ENCODE measurements around the gene PRKACA.

PRKACA gene

DNA sequence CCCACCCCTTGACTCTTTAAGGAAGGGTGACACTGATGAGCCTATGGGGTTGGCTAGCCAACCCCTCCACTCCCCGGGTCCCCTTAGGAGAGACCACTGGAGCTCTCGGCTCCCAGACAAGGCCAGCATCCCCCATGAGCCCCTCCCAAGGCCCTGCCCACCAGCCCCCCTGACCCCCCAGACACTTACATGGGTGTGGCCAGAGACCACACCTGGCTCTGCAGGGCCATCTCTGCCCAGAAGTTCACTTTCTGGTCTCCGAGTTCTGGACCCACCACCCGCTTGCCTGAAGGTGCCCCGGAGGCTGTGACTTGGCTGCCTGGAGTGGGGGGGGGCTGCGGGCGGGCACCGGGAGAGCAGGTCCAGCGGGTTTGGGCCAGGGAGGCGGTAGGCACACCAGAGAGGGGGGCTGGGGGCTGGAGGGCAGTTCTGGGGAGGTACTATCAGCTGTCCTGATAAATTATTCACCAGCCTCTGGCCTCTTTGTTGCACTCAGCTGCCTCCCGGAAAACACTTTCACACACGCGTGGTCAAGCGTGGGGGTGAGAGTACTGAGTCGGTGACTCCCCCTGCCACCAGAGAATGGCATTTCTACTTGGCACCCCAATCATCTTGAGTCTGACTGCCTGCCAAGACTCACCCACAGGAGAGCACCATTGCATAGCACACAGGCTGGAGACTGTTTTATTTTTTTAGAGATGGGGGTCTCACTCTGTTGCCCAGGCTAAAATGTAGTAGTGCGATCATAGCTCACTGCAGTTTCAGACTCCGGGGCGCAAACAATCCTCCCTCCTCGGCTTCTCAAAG lies 55.6 kb downstream of the PRKACA start, which contains the start of gene PALM3:
TSS of gene PALM3 (minus strand) at position 326 of the 807 bp plus-strand sequence. CDS start at position 230, 96 bp downstream.
- no CpG with 5 or more reads among the region's 19 CpGs for WGBS (ENCODE audit: extremely low coverage, insufficient coverage, low lambda C conversion rate)
- peaks cover 2% of the 10 kb centered on the region for H3K4me1 ChIP-seq (ENCODE audit: control insufficient read depth, low read depth, low read length)
- H4K5ac ChIP-seq (ENCODE audit: low read length) = no peak within 1 kb of the TSS

DNA sequence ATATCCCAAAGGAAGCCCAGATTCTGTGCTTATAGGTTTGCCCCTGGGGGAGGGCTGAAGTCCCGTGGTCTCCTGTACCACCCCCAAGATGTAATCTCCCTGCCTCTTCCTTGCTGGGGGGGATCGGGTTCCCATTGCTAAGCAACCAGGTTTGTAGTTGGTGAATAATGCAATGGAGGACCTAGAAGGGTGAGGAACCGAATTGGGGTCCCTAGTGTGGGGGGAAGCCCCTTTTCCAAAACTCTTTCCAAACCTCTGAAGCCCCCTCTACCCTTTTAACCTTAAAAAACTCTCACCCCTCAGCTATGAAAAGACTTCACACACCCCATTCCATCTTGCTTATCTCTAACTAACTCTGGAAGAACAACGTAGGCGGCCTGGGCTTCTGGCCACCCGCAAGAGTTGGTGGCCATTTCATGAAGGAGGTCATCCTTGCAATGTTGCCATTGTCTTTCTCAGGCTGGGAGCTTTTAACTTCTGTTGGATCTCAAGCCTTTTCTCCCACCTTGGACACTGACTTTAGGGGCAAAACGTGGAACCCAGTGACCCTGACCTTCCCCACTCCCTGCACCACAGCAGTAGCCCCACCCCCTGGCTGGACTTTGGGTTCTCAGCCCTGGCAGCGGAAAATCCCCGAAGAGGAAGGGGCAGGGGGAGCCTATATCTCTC lies 56.3 kb downstream of the PRKACA start:
- no peak overlapping the region for H3K27ac ChIP-seq (ENCODE audit: low read depth, low read length)
- no peak overlapping the region for H2AK5ac ChIP-seq (ENCODE audit: low read length)
- H3K18ac ChIP-seq (ENCODE audit: low read length) = no peak overlapping the region
- peaks cover 2% of the 10 kb centered on the region for H3K27me3 ChIP-seq (ENCODE audit: insufficient read depth, low read length, poor library complexity)
- DNase-seq = no peak
- no CpG with 5 or more reads among the region's 9 CpGs for WGBS (ENCODE audit: extremely low coverage, insufficient coverage, low lambda C conversion rate)
- no peak overlapping the region for H2BK5ac ChIP-seq (ENCODE audit: low read length)
- no peak overlapping the region for H3K4me3 ChIP-seq (ENCODE audit: low read length)
- H3K79me1 ChIP-seq (ENCODE audit: low read length) = no peaks in the 10 kb centered on the region
- no peak overlapping the region for H3K4ac ChIP-seq (ENCODE audit: low read depth, low read length)
- no peak overlapping the region for H3K23ac ChIP-seq (ENCODE audit: low read length)
- H2BK15ac ChIP-seq (replicated peaks; ENCODE audit: low read depth) = no peak overlapping the region
- no peak overlapping the region for H4K8ac ChIP-seq (ENCODE audit: low read depth, low read length)
- no peaks in the 10 kb centered on the region for H3K36me3 ChIP-seq (ENCODE audit: control insufficient read depth, insufficient read depth, low read length)
- no peak overlapping the region for H3K4me2 ChIP-seq (ENCODE audit: low read length)
- peaks cover 2% of the 10 kb centered on the region for H3K4me1 ChIP-seq (ENCODE audit: control insufficient read depth, low read depth, low read length)
- no peak overlapping the region for H3K56ac ChIP-seq (ENCODE audit: low read length)
- H4K5ac ChIP-seq (ENCODE audit: low read length) = no peak overlapping the region
- H3K79me2 ChIP-seq (ENCODE audit: control insufficient read depth, insufficient read depth, low read length) = no peaks in the 10 kb centered on the region
- no peak overlapping the region for H3K9ac ChIP-seq (ENCODE audit: low read length)
- H2BK120ac ChIP-seq (ENCODE audit: low read depth, low read length) = no peak overlapping the region

More for the DNA sequence above, 55.6 kb downstream of the PRKACA start, which contains the start of gene PALM3:
- Histone ChIP-seq H3K79me1 (ENCODE audit: low read length) (no peaks in the 10 kb centered on the region), H3K9ac (ENCODE audit: low read length) (no peak within 1 kb of the TSS), H2BK120ac (ENCODE audit: low read depth, low read length) (no peak within 1 kb of the TSS), H3K79me2 (ENCODE audit: control insufficient read depth, insufficient read depth, low read length) (no peaks in the 10 kb centered on the region), H3K4ac (ENCODE audit: low read depth, low read length) (no peak within 1 kb of the TSS), H3K23ac (ENCODE audit: low read length) (no peak within 1 kb of the TSS), H3K4me2 (ENCODE audit: low read length) (no peak within 1 kb of the TSS), H2BK5ac (ENCODE audit: low read length) (no peak within 1 kb of the TSS), H3K4me3 (ENCODE audit: low read length) (no peak within 1 kb of the TSS), H3K27ac (ENCODE audit: low read depth, low read length) (no peak within 1 kb of the TSS), H3K36me3 (ENCODE audit: control insufficient read depth, insufficient read depth, low read length) (no peaks in the 10 kb centered on the region), H4K8ac (ENCODE audit: low read depth, low read length) (no peak within 1 kb of the TSS), H2AK5ac (ENCODE audit: low read length) (no peak within 1 kb of the TSS), H3K18ac (ENCODE audit: low read length) (no peak within 1 kb of the TSS), H3K56ac (ENCODE audit: low read length) (no peak within 1 kb of the TSS), H2BK15ac (replicated peaks; ENCODE audit: low read depth) (no peak within 1 kb of the TSS), H3K27me3 (ENCODE audit: insufficient read depth, low read length, poor library complexity) (peaks cover 2% of the 10 kb centered on the region)
- DNase-seq = no peak

DNA sequence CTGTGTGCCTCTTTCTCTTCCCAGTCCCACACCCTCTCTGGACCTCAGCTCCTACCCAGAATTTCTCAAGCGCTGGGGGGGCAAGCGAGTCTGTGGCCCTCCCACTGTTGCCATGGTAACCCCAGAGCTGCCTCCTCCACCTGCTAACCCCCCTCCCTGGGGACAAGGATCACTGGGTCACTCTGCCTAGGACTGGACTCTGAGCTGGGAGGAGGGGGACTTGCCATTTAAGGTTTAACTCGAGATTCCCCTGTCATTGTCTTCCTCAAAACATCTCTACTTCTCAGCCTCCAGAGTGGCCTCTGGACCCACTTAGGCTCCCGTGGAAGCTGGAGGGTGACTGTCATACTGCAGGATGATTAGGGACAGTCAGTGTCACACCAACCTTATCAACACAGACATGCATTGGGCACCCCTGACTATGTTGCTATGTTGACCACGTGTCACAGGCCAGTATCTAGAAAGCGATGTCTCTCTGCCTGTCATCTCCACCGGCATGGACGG lies 57.9 kb downstream of the PRKACA start:
- Histone ChIP-seq H2BK15ac (replicated peaks; ENCODE audit: low read depth) (no peak overlapping the region), H4K8ac (ENCODE audit: low read depth, low read length) (no peak overlapping the region), H3K27ac (ENCODE audit: low read depth, low read length) (no peak overlapping the region), H3K4me1 (ENCODE audit: control insufficient read depth, low read depth, low read length) (peaks cover 2% of the 10 kb centered on the region), H3K23ac (ENCODE audit: low read length) (no peak overlapping the region), H3K79me2 (ENCODE audit: control insufficient read depth, insufficient read depth, low read length) (no peaks in the 10 kb centered on the region), H3K4me2 (ENCODE audit: low read length) (no peak overlapping the region), H2AK5ac (ENCODE audit: low read length) (no peak overlapping the region), H3K18ac (ENCODE audit: low read length) (no peak overlapping the region), H4K5ac (ENCODE audit: low read length) (no peak overlapping the region), H2BK120ac (ENCODE audit: low read depth, low read length) (no peak overlapping the region), H3K36me3 (ENCODE audit: control insufficient read depth, insufficient read depth, low read length) (no peaks in the 10 kb centered on the region), H3K4ac (ENCODE audit: low read depth, low read length) (no peak overlapping the region), H3K9ac (ENCODE audit: low read length) (no peak overlapping the region), H3K79me1 (ENCODE audit: low read length) (no peaks in the 10 kb centered on the region), H3K56ac (ENCODE audit: low read length) (no peak overlapping the region), H3K4me3 (ENCODE audit: low read length) (no peak overlapping the region), H2BK5ac (ENCODE audit: low read length) (no peak overlapping the region), H3K27me3 (ENCODE audit: insufficient read depth, low read length, poor library complexity) (peaks cover 2% of the 10 kb centered on the region)
- WGBS (ENCODE audit: extremely low coverage, insufficient coverage, low lambda C conversion rate) = no CpG with 5 or more reads among the region's 8 CpGs
- no peak for DNase-seq

DNA sequence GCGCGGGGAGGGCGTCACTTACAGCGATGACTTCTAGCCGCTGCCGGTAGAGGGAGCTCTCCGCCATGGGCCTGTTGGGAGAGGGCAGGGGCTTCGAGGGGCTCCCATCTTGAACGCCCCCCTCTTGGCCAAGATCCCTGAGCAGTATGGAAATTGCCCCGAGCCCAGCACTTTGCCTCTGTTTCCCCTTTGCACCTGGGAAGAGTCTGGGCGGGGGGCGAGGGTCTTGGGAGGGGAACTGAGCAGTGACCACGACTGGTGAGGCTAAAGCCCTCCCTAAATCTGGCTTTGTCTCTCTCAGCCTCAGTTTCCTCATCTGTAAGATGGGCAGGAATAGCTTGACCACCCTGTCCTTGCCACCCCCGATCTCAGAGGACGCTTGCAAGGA lies 58.5 kb downstream of the PRKACA start:
- Histone ChIP-seq H3K79me2 (ENCODE audit: control insufficient read depth, insufficient read depth, low read length) (no peaks in the 10 kb centered on the region), H3K36me3 (ENCODE audit: control insufficient read depth, insufficient read depth, low read length) (no peaks in the 10 kb centered on the region), H3K79me1 (ENCODE audit: low read length) (no peaks in the 10 kb centered on the region), H2AK5ac (ENCODE audit: low read length) (no peak overlapping the region), H3K56ac (ENCODE audit: low read length) (no peak overlapping the region), H2BK120ac (ENCODE audit: low read depth, low read length) (no peak overlapping the region), H3K4me2 (ENCODE audit: low read length) (no peak overlapping the region), H3K18ac (ENCODE audit: low read length) (no peak overlapping the region), H3K9ac (ENCODE audit: low read length) (no peak overlapping the region), H4K5ac (ENCODE audit: low read length) (no peak overlapping the region), H3K4ac (ENCODE audit: low read depth, low read length) (no peak overlapping the region), H4K8ac (ENCODE audit: low read depth, low read length) (no peak overlapping the region), H3K23ac (ENCODE audit: low read length) (no peak overlapping the region), H3K4me3 (ENCODE audit: low read length) (no peak overlapping the region), H3K27ac (ENCODE audit: low read depth, low read length) (no peak overlapping the region), H3K4me1 (ENCODE audit: control insufficient read depth, low read depth, low read length) (peaks cover 2% of the 10 kb centered on the region), H2BK5ac (ENCODE audit: low read length) (no peak overlapping the region), H2BK15ac (replicated peaks; ENCODE audit: low read depth) (no peak overlapping the region), H3K27me3 (ENCODE audit: insufficient read depth, low read length, poor library complexity) (peaks cover 2% of the 10 kb centered on the region)
- no CpG with 5 or more reads among the region's 15 CpGs for WGBS (ENCODE audit: extremely low coverage, insufficient coverage, low lambda C conversion rate)
- DNase-seq = no peak

DNA sequence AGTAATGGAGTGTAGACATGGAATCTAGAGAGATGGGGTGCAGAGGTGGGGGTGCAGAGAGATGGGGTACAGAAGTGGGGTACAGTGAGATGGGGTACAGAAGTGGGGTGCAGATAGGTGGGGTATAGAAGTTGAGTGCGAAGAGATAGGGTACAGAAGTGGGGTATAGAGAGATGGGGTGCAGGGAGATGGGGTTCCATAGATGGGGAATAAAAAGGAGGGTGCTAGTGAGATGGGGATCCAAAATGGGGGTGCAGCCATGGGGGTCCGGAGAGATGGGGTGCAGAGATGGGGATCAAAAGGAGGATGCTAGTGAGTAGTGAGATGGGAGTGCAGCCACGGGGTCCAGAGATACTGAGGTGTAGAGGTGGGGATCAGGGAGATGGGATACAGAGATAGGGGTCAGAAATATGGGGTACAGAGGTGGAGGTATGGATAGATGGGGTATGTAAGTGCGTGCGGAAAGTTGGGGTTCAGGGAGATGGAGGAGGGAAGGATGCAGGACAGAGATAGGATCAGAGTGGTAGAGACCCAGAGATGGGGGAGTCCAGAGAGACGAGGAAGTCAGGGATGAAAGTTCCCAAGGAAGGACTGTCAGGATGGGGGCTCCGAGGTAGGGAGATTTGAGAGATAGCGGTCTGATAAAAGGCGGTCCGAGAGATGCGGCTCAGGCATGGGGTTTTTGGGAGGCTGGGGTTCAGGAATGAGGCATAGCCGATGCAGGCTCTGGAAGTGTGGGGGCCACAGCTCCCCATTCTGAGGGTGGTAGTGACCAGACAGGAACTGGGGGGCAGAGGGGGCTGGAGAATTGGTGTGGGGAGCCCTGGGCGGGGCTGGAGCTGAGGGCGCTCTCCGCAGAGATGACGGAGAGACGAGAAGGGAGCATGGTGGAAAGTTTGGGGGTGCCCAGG lies 59.1 kb downstream of the PRKACA start:
- whole genome bisulfite sequencing (ENCODE audit: extremely low coverage, insufficient coverage, low lambda C conversion rate) = 100% methylated on average over 1 of the region's 17 CpGs
- no peak for DNase-seq
- H3K4me2 ChIP-seq (ENCODE audit: low read length) = peak overlapping the region; percentile 48
- H3K18ac ChIP-seq (ENCODE audit: low read length) = no peak overlapping the region
- H3K79me2 ChIP-seq (ENCODE audit: control insufficient read depth, insufficient read depth, low read length) = no peaks in the 10 kb centered on the region
- no peaks in the 10 kb centered on the region for H3K79me1 ChIP-seq (ENCODE audit: low read length)
- H2BK5ac ChIP-seq (ENCODE audit: low read length) = no peak overlapping the region
- peak overlapping the region; percentile 60 for H3K56ac ChIP-seq (ENCODE audit: low read length)
- H2AK5ac ChIP-seq (ENCODE audit: low read length) = no peak overlapping the region
- H2BK15ac ChIP-seq (replicated peaks; ENCODE audit: low read depth) = no peak overlapping the region
- no peak overlapping the region for H3K27ac ChIP-seq (ENCODE audit: low read depth, low read length)
- H3K4me1 ChIP-seq (ENCODE audit: control insufficient read depth, low read depth, low read length) = peaks cover 2% of the 10 kb centered on the region
- H4K8ac ChIP-seq (ENCODE audit: low read depth, low read length) = no peak overlapping the region
- H3K27me3 ChIP-seq (ENCODE audit: insufficient read depth, low read length, poor library complexity) = peaks cover 2% of the 10 kb centered on the region
- no peaks in the 10 kb centered on the region for H3K36me3 ChIP-seq (ENCODE audit: control insufficient read depth, insufficient read depth, low read length)
- H3K23ac ChIP-seq (ENCODE audit: low read length) = no peak overlapping the region
- no peak overlapping the region for H3K4ac ChIP-seq (ENCODE audit: low read depth, low read length)
- H2BK120ac ChIP-seq (ENCODE audit: low read depth, low read length) = no peak overlapping the region
- peak overlapping the region; percentile 40 for H3K9ac ChIP-seq (ENCODE audit: low read length)
- H4K5ac ChIP-seq (ENCODE audit: low read length) = no peak overlapping the region
- H3K4me3 ChIP-seq (ENCODE audit: low read length) = no peak overlapping the region

All from mesendoderm (in vitro differentiated cells).